HCT116 (cell line): ENCODE measurements around the gene EXOC4. TPM values are rescaled to one million over a fixed set of nuclear protein-coding genes. Genes with fewer than 3 reads are reported as not detected.

Experiments
- ATAC-seq: fragments of 200-7000 bp; cut with Tn5 transposase; 2 replicates; pipeline ENCODE4 v1.9.1; 2020; ENCODE audit warnings: mild to moderate bottlenecking, moderate library complexity
- BruUV-seq: library from RNA; stranded (reverse); fragments of 400-500 nt; replicated peaks from 2 replicates; lab custom pipeline; 2021; lab: Mats Ljungman, UMichigan
- CTCF ChIA-PET: fragments of 300-600 bp; sonication (Branson Sonifier 250); formaldehyde crosslinking; loops from one replicate; lab custom pipeline; 2021; ENCODE audit warnings: antibody characterized with exemption; lab: Charles Lee
- POLR2A ChIA-PET: fragments of 300-600, 350-600 bp; sonication (Branson Sonifier 250); formaldehyde crosslinking; loops from one replicate; lab custom pipeline; 2021; ENCODE audit warnings: antibody characterized with exemption; lab: Charles Lee
- RAD21 ChIA-PET, 2 experiments: fragments of 300-600 bp; sonication (Branson Sonifier 250); formaldehyde crosslinking; loops; one replicate each; lab custom pipeline; 2023; ENCODE audit warnings: low total read pairs in 2 of 2; ENCODE audit not compliant: uncharacterized antibody in 2 of 2, unreplicated experiment in 2 of 2, low non-redundant PET in 1 of 2; lab: Charles Lee
- DNase-seq: peaks from one replicate; pipeline ENCODE4 v3.0.0-alpha.2; 2010; ENCODE audit warnings: low read depth, low spot score
- H2AFZ ChIP-seq: fragments of 200-600 bp; shearing (Covaris generic), sonication (generic); 2 replicates; pipeline ENCODE4 v1.6.1; 2017; ENCODE audit warnings: low read depth, mixed run types, mixed read lengths, antibody characterized with exemption, low read length; ENCODE audit not compliant: poor library complexity, severe bottlenecking
- H3K27ac ChIP-seq: 2 replicates; pipeline ENCODE4 v1.5.1; 2012; ENCODE audit warnings: low read depth, low read length
- H3K27me3 ChIP-seq: fragments of 200-600 bp; sonication (generic); 2 replicates; pipeline ENCODE4 v1.6.1; 2016; ENCODE audit warnings: mixed run types, low read length, mixed read lengths; ENCODE audit not compliant: insufficient read depth
- H3K36me3 ChIP-seq, 2 experiments: fragments of 200-500 bp in 1 of 2; fragments of 200-600 bp in 1 of 2; sonication (Bioruptor generic) in 1 of 2; sonication (generic) in 1 of 2; 2 replicates each; pipeline versions ENCODE4 v1.5.1 to v1.6.1; 2014 to 2016; ENCODE audit warnings: low read length in 2 of 2, inconsistent platforms in 1 of 2, mixed read lengths in 1 of 2, mixed run types in 1 of 2; ENCODE audit not compliant: insufficient read depth in 2 of 2, control insufficient read depth in 1 of 2
- H3K4me1 ChIP-seq, 2 experiments: fragments of 200-600 bp in 1 of 2; sonication (generic) in 1 of 2; 2 replicates each; pipeline versions ENCODE4 v1.5.1 to v1.6.1; 2012 to 2017; ENCODE audit warnings: low read length in 2 of 2, inconsistent platforms in 1 of 2, mild to moderate bottlenecking in 1 of 2, mixed read lengths in 1 of 2, mixed run types in 1 of 2, moderate library complexity in 1 of 2; ENCODE audit not compliant: insufficient read depth in 2 of 2, control insufficient read depth in 1 of 2
- H3K4me2 ChIP-seq: fragments of 200-600 bp; sonication (generic); 2 replicates; pipeline ENCODE4 v1.6.1; 2017; ENCODE audit warnings: mixed run types, low read length, mixed read lengths
- H3K4me3 ChIP-seq, 2 experiments: fragments of 200-600 bp in 1 of 2; sonication (generic) in 1 of 2; replicated peaks in 1 of 2; 2 replicates each; pipeline ENCODE4 v1.5.1; 2011 to 2016; ENCODE audit warnings: low read length in 2 of 2, control low read depth in 1 of 2, low read depth in 1 of 2, mild to moderate bottlenecking in 1 of 2, mixed read lengths in 1 of 2, mixed run types in 1 of 2
- H3K79me2 ChIP-seq: fragments of 200-600 bp; sonication (generic); 2 replicates; pipeline ENCODE4 v1.6.1; 2017; ENCODE audit warnings: mild to moderate bottlenecking, mixed run types, low read length, moderate library complexity, mixed read lengths; ENCODE audit not compliant: insufficient read depth
- H3K9ac ChIP-seq: fragments of 200-600 bp; sonication (generic); 2 replicates; pipeline ENCODE4 v1.6.1; 2016; ENCODE audit warnings: low read length, mixed read lengths
- H3K9me2 ChIP-seq: fragments of 200-600 bp; sonication (generic), shearing (Covaris generic); 2 replicates; pipeline ENCODE4 v1.6.1; 2017; ENCODE audit warnings: mixed run types, mild to moderate bottlenecking, moderate library complexity; ENCODE audit not compliant: insufficient read depth
- H3K9me3 ChIP-seq, 2 experiments: fragments of 200-500 bp in 1 of 2; fragments of 200-600 bp in 1 of 2; sonication (Bioruptor generic) in 1 of 2; sonication (generic) in 1 of 2; 2 replicates each; pipeline ENCODE4 v1.6.1; 2014 to 2017; ENCODE audit warnings: low read length in 2 of 2, mixed read lengths in 2 of 2, inconsistent platforms in 1 of 2, low read depth in 1 of 2, mild to moderate bottlenecking in 1 of 2, mixed run types in 1 of 2, moderate library complexity in 1 of 2; ENCODE audit not compliant: control insufficient read depth in 1 of 2, insufficient read depth in 1 of 2
- H4K20me1 ChIP-seq: fragments of 200-600 bp; sonication (generic), shearing (Covaris generic); 2 replicates; pipeline ENCODE4 v1.6.1; 2017; ENCODE audit warnings: mixed run types, mild to moderate bottlenecking, moderate library complexity; ENCODE audit not compliant: insufficient read depth
- CBX3 ChIP-seq: IDR thresholded peaks from 2 replicates; pipeline ENCODE4 v1.6.1; 2012; ENCODE audit warnings: low read depth
- EGR1 ChIP-seq: IDR thresholded peaks from 2 replicates; pipeline ENCODE4 v1.6.1; 2012; ENCODE audit warnings: low read depth
- ELF1 ChIP-seq: IDR thresholded peaks from 2 replicates; pipeline ENCODE4 v1.6.1; 2012; ENCODE audit warnings: low read depth, borderline replicate concordance
- EZH2 ChIP-seq: fragments of 200-600 bp; sonication (generic); IDR thresholded peaks from 2 replicates; pipeline ENCODE4 v1.6.1; 2017; ENCODE audit warnings: antibody characterized with exemption, mixed run types
- RAD21 ChIP-seq: IDR thresholded peaks from 2 replicates; pipeline ENCODE4 v1.6.1; 2012; ENCODE audit warnings: low read depth, mild to moderate bottlenecking
- ZFX ChIP-seq: fragments of 450-650 bp; IDR thresholded peaks from 2 replicates; pipeline ENCODE4 v1.6.1; 2017
- ZNF274 ChIP-seq: fragments of 200-500 bp; sonication (Bioruptor generic); IDR thresholded peaks from 2 replicates; pipeline ENCODE4 v1.6.1; 2014; ENCODE audit warnings: mild to moderate bottlenecking, low read depth, low read length, inconsistent platforms
- intact Hi-C: fragments of 100-400 bp; cut with micrococcal nuclease; formaldehyde crosslinking; loops from 2 replicates; pipeline ENCODE4 v1.10.0; 2022
- total RNA-seq: library from RNA; stranded (reverse); gene quantifications from one replicate; pipeline ENCODE4 v1.2.1, GENCODE V29; 2021; ENCODE audit not compliant: unreplicated experiment
- TF ChIP-seq, protein P1 (sequence below): IDR thresholded peaks from 2 replicates; pipeline ENCODE4 v1.6.1; 2012; ENCODE audit warnings: low read depth
- TF ChIP-seq, protein P2 (sequence below): IDR thresholded peaks from 2 replicates; pipeline ENCODE4 v1.6.1; 2012

Gene EXOC4
- total RNA-seq, 1 experiment from 2014 or later: 40.3 TPM

DNA sequence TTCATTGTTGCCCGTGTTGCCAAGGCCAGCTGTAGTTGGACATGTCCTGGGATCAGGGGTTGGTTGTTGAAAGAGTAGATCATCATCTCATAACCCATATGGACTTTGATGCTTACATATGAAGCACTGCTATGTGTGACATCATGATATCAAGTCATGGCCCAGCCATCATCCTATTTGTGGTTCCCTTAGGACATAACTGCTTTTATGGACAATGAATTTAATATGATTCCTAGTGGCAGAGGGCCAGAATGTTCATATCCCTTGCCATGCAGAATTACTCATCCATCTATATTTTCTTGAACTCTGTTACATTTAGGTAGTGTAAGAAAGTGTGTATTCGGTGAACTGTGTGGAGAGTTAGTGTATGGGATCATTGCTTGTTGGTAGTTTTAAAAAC lies 530.4 kb downstream of the EXOC4 start:
- H3K4me1 ChIP-seq: no peaks in the 10 kb centered on the region
- CTCF ChIA-PET: no interaction called here
- no peaks in the 10 kb centered on the region for H4K20me1 ChIP-seq
- H3K79me2 ChIP-seq: no peaks in the 10 kb centered on the region
- H3K9me3 ChIP-seq: no peaks in the 10 kb centered on the region
- no peak for TF ChIP-seq ELF1
- no peak for TF ChIP-seq EZH2
- TF ChIP-seq, protein P1, sequence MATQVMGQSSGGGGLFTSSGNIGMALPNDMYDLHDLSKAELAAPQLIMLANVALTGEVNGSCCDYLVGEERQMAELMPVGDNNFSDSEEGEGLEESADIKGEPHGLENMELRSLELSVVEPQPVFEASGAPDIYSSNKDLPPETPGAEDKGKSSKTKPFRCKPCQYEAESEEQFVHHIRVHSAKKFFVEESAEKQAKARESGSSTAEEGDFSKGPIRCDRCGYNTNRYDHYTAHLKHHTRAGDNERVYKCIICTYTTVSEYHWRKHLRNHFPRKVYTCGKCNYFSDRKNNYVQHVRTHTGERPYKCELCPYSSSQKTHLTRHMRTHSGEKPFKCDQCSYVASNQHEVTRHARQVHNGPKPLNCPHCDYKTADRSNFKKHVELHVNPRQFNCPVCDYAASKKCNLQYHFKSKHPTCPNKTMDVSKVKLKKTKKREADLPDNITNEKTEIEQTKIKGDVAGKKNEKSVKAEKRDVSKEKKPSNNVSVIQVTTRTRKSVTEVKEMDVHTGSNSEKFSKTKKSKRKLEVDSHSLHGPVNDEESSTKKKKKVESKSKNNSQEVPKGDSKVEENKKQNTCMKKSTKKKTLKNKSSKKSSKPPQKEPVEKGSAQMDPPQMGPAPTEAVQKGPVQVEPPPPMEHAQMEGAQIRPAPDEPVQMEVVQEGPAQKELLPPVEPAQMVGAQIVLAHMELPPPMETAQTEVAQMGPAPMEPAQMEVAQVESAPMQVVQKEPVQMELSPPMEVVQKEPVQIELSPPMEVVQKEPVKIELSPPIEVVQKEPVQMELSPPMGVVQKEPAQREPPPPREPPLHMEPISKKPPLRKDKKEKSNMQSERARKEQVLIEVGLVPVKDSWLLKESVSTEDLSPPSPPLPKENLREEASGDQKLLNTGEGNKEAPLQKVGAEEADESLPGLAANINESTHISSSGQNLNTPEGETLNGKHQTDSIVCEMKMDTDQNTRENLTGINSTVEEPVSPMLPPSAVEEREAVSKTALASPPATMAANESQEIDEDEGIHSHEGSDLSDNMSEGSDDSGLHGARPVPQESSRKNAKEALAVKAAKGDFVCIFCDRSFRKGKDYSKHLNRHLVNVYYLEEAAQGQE: no peak
- no peak for TF ChIP-seq CBX3
- TF ChIP-seq EGR1: no peak
- TF ChIP-seq, protein P2, sequence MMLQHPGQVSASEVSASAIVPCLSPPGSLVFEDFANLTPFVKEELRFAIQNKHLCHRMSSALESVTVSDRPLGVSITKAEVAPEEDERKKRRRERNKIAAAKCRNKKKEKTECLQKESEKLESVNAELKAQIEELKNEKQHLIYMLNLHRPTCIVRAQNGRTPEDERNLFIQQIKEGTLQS: no peak
- no peak for TF ChIP-seq ZFX
- no peak for TF ChIP-seq RAD21
- no peak for TF ChIP-seq ZNF274
- no peak overlapping the region for H3K4me3 ChIP-seq
- no peak for DNase-seq
- intact Hi-C loops: no loop called here
- no peaks in the 10 kb centered on the region for H3K36me3 ChIP-seq
- RAD21 ChIA-PET: no interaction called here
- H3K27me3 ChIP-seq: no peaks in the 10 kb centered on the region
- H3K9me2 ChIP-seq: no peaks in the 10 kb centered on the region
- ATAC-seq: no peak
- no peak overlapping the region for H3K4me2 ChIP-seq
- H2AFZ ChIP-seq: no peak overlapping the region
- H3K27ac ChIP-seq: no peak overlapping the region
- H3K9ac ChIP-seq: no peak overlapping the region
- POLR2A ChIA-PET: no interaction called here
- BruUV-seq: no TSS peak
